ENCODE measurements around the gene HELZ2.
A peak's percentile ranks its signal among the peaks of the same experiment; 100 is the strongest.
"Not testable (repeated sequence)": the region's sequence is repeated elsewhere in the genome, so short reads cannot be mapped to it uniquely, and the experiment has no call there.

The HELZ2 gene, protein sequence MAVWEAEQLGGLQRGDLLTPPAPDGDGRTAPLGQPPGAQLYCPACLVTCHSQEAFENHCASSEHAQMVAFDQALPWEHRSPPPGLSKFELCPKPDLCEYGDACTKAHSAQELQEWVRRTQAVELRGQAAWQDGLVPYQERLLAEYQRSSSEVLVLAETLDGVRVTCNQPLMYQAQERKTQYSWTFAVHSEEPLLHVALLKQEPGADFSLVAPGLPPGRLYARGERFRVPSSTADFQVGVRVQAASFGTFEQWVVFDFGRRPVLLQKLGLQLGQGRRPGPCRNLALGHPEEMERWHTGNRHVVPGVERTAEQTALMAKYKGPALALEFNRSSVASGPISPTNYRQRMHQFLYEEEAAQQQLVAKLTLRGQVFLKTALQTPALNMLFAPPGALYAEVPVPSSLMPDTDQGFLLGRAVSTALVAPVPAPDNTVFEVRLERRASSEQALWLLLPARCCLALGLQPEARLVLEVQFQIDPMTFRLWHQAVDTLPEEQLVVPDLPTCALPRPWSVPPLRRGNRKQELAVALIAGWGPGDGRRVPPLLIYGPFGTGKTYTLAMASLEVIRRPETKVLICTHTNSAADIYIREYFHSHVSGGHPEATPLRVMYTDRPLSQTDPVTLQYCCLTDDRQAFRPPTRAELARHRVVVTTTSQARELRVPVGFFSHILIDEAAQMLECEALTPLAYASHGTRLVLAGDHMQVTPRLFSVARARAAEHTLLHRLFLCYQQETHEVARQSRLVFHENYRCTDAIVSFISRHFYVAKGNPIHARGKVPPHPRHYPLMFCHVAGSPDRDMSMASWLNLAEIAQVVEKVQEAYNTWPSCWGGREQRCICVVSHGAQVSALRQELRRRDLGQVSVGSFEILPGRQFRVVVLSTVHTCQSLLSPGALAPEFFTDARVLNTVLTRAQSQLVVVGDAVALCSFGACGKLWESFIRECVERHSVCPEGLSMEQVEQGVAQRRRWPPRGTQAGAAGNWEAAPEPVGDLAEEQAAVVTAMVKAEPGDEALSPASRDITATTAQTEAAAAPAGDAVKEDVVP (N-terminal part only)

GRCh38 chr20:63574156-63574828 lies at the start of gene HELZ2:
Gene HELZ2 (minus strand): TSS chr20:63574239. CDS start chr20:63572385, 1,854 bp downstream.
- DNase-seq: no peak

- DNase-seq: no peak
Measured at GRCh38 chr20:63622732-63623131, 48.7 kb upstream of the HELZ2 start.

DNA sequence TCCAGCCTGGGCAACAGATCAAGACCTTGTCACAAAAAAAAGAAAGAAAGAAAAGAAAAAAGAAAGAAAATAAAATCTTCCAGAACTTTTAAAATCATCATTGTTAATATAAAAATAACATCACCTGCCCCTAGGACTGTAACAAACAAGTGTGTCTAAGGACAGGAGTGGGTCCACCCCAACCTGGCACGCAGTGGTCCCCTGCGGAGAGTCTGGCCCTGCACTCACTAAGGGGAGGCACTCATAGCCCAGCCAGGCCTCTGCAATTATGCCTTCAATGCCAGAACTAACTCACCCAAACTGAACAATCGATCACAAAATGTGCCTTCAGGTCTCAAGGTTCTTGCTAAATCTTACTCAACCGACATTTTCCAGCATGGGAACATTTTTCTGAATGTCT lies 48.1 kb upstream of the HELZ2 start:
- DNase-seq: no peak

- no peak for DNase-seq
Measured at GRCh38 chr20:63620991-63621390, 47.0 kb upstream of the HELZ2 start.

DNA sequence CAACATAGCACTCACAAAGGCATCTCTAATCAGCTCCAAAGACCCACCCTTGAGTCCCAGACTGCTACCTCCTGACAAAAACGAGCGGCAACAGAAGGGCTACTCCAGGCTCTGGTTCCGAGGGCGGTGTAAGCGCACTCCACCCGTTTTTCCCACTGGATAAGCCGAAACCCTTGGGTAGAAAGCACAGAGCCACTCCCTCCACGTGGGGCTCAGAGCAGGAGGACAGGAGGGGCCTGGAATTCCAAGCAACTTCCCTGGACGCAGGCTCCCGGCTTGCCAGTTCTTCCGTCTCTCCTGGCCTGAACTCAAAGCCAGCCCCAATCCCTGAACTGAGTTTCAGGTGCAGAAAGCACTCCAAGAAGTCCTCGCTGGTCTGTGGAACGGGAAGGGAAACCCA lies 45.5 kb upstream of the HELZ2 start:
- DNase-seq: no peak

DNA sequence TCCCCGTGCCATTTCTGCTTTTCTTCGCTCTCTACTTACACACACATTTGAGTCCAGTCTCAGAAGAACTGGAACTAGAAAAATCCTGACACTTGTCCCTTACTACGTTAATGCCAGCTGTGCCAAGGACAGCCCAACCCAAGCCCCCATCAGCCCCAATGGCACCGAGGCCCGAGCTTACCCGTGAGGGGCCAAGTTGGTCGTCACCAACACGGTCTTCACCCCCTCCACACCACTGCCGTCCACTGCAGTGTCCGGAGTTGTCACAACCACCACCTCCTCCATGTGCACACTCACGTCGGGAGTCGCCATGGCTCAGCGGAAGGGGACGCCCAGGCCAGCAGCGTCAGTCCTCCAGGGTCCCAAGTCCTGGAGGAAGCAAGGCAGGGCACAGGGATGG lies 45.0 kb upstream of the HELZ2 start:
- no peak for DNase-seq

DNA sequence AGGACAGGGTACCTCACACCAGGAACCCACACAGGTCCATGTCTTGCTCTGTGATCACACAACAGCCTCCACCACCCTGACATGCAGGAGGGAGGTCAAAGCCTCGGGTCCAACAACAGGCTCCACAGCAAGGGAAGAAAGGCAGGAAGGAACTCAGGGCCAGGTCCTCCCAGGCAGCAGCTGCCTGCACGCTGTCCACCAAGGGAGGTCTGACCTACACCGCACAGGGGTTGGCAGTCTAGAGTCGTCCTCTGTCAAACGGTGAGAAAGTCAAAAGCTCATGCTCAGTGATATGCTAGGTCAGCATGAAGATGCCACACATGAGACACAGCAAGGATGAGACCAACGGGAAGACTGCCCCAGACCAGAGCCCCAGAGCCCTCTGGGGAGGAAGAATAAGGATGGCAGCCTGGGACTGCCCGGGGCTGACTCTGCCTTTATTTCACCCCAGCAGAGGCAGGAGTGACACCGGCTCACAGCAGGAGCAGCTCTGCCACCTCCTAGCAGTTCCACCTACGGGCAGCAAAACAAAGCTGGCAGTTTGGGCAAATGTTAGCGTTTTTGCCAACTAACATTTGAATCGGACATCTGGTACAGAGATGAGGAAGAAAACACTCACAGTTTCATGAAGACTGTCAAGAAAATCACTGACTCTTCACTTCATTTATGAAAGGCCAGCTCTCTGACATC lies 44.4 kb upstream of the HELZ2 start:
- DNase-seq: no peak

DNA sequence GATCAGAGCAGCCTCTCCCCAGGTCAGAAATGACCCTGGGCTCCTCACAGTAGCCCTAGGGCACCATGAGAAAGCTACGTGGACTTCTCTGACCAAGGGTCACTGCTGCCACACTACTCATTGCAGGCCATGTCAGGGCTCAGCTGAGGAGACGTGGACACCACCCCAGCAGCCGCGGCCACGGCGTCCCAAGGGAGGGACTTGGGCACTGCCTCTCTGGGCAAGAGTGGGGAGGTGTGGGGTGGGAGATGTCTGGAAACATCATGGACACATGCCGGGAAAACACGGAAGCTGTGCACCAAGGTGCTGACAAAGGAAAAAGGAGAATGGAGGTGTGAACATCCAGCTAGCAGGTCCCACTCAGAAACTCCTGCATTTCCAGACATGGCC lies 43.8 kb upstream of the HELZ2 start:
- DNase-seq: peak; percentile 26

- DNase-seq: no peak
Measured at GRCh38 chr20:63617092-63617875, 43.2 kb upstream of the HELZ2 start.

DNA sequence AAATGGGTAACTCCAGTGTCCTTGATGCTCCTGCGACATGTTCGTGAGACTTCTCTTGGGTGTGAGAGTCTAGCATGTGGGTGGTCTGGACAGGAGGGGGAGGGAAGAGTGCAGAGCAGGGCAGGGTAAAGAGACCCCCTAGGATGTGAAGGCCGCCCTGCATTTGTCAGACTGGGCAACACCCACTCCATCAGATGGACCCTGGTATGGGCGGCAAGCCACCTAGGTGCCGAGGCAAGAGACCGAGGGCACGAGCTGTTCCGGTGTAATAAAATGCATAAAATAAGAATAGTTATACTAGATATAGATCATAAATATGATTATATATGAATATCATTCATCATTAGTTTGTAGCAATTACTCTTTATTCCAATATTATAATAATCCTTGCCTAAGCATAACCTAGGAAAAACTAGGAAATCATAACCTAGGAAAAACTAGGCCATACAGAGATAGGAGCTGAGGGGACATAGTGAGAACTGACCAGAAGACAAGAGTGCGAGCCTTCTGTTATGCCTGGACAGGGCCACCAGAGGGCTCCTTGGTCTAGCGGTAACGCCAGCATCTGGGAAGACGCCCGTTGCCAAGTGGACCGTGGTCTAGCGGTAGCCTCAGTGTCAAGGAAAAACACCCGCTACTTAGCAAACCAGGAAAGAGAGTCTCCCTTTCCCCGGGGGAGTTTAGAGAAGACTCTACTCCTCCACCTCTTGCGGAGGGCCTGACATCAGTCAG lies 40.0 kb upstream of the HELZ2 start:
- DNase-seq: not testable (repeated sequence)

GRCh38 chr20:63612276-63612931 lies 38.4 kb upstream of the HELZ2 start:
- DNase-seq: no peak

DNA sequence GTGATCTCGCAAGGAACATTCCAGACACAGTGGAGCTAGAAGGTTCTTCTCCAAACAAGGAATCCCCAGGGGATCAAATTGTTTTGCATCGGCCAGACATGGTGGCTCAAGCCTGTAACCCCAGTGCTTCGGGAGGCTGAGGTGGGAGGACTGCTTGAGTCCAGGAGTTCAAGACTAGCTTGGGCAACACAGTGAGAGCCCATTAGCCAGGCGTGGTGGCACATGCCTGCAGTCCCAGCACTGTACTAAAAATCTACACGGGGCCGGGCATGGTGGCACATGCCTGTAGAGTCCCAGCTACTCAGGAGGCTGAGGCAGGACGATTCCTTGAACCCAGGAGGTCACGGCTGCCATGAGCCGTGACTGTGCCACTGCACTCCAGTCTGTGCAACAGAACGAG lies 37.6 kb upstream of the HELZ2 start:
- no peak for DNase-seq

- DNase-seq: no peak
Measured at GRCh38 chr20:63610581-63611435, 36.8 kb upstream of the HELZ2 start.

- DNase-seq: no peak
Measured at GRCh38 chr20:63606686-63607085, 32.6 kb upstream of the HELZ2 start.

- DNase-seq: no peak
Measured at GRCh38 chr20:63602321-63602720, 28.3 kb upstream of the HELZ2 start.

GRCh38 chr20:63601679-63602078 lies 27.6 kb upstream of the HELZ2 start:
- DNase-seq: not testable (repeated sequence)

- DNase-seq: no peak
Measured at GRCh38 chr20:63599396-63600050, 25.5 kb upstream of the HELZ2 start.

- no peak for DNase-seq
Measured at GRCh38 chr20:63598479-63599395, 24.7 kb upstream of the HELZ2 start.

All from 8988T (cell line).